NCI-H345 treated with DMSO at 0.1 percent for 48 hours (cell line): Measurements from ENCODE around the gene SEZ6L2.
"Not testable (repeated sequence)": the region's sequence is repeated elsewhere in the genome, so short reads cannot be mapped to it uniquely, and the experiment has no call there.

Source experiments
- DNase-seq: peaks from one replicate; lab custom pipeline; 2025; ENCODE audit not compliant: unreplicated experiment; lab: John Stamatoyannopoulos, UW

SEZ6L2 gene

GRCh38 chr16:29891525-29892457, 7.6 kb downstream of the SEZ6L2 start:
- no peak for DNase-seq

- DNase-seq: not testable (repeated sequence)
Observed at GRCh38 chr16:29889372-29889771, 10.0 kb downstream of the SEZ6L2 start.

- no peak for DNase-seq
Observed at GRCh38 chr16:29883987-29884386, 15.4 kb downstream of the SEZ6L2 start.

GRCh38 chr16:29881050-29881449, 18.3 kb downstream of the SEZ6L2 start:
- no peak for DNase-seq

- DNase-seq: no peak
Observed at GRCh38 chr16:29878172-29878571, 21.2 kb downstream of the SEZ6L2 start.

- DNase-seq: no peak
Observed at GRCh38 chr16:29877266-29877961, 21.9 kb downstream of the SEZ6L2 start.

- DNase-seq: no peak
Observed at GRCh38 chr16:29876594-29877249, 22.6 kb downstream of the SEZ6L2 start.

GRCh38 chr16:29876217-29876593, 23.1 kb downstream of the SEZ6L2 start:
- DNase-seq: no peak

GRCh38 chr16:29875206-29875605, 24.1 kb downstream of the SEZ6L2 start:
- no peak for DNase-seq

GRCh38 chr16:29873319-29873718, 26.0 kb downstream of the SEZ6L2 start:
- DNase-seq: no peak

- no peak for DNase-seq
Observed at GRCh38 chr16:29871822-29872546, 27.4 kb downstream of the SEZ6L2 start.

GRCh38 chr16:29869067-29869466, 30.3 kb downstream of the SEZ6L2 start:
- not testable (repeated sequence) for DNase-seq

- DNase-seq: no peak
Observed at GRCh38 chr16:29868396-29869009, 30.8 kb downstream of the SEZ6L2 start.

GRCh38 chr16:29864205-29864604, 35.1 kb downstream of the SEZ6L2 start:
- no peak for DNase-seq

GRCh38 chr16:29863669-29863984, 35.7 kb downstream of the SEZ6L2 start:
- DNase-seq: no peak

- DNase-seq: peak; percentile 96
Observed at GRCh38 chr16:29862884-29863668, 36.3 kb downstream of the SEZ6L2 start, which contains the start of gene CDIPT. Gene CDIPT (minus strand): TSS chr16:29863226. CDS start chr16:29862857, 369 bp downstream.

GRCh38 chr16:29862383-29862883, 36.9 kb downstream of the SEZ6L2 start:
- no peak for DNase-seq

GRCh38 chr16:29860218-29860617, 39.1 kb downstream of the SEZ6L2 start:
- DNase-seq: no peak

- no peak for DNase-seq
Observed at GRCh38 chr16:29858974-29859373, 40.4 kb downstream of the SEZ6L2 start.
